Psoas muscle (tissue), 8 donors: ENCODE measurements around the gene ANKRD35. TPM values are rescaled to one million over a fixed set of nuclear protein-coding genes. Genes with fewer than 3 reads are reported as not detected.
A peak's percentile ranks its signal among the peaks of the same experiment; 100 is the strongest.
"Not testable (repeated sequence)": the region's sequence is repeated elsewhere in the genome, so short reads cannot be mapped to it uniquely, and the experiment has no call there.

Experiments used
- ATAC-seq, 4 donors: fragments of 200-7000 bp; cut with Tn5 transposase; one replicate each; pipeline ENCODE4 v1.9.1; 2020; ENCODE audit warnings: moderate library complexity in 3 of 4, mild to moderate bottlenecking in 2 of 4
- DNase-seq, 2 donors: peaks; one replicate each; pipeline ENCODE4 v3.0.0-alpha.2; 2020
- H3K27ac ChIP-seq: fragments of 200-600 bp; one replicate; pipeline ENCODE4 v1.8.0; 2022
- H3K27me3 ChIP-seq, 3 donors: fragments of 200-600 bp in 1 of 3; one replicate each; pipeline versions ENCODE4 v1.6.1 to v1.8.0; 2013 to 2022; ENCODE audit warnings: low read length in 2 of 3, mild to moderate bottlenecking in 2 of 3, moderate library complexity in 1 of 3; ENCODE audit not compliant: insufficient read depth in 3 of 3
- H3K36me3 ChIP-seq, 2 donors: fragments of 200-600 bp in 1 of 2; one replicate each; pipeline versions ENCODE4 v1.6.1 to v1.8.0; 2013 to 2022; ENCODE audit warnings: low read depth in 1 of 2, mild to moderate bottlenecking in 1 of 2, moderate library complexity in 1 of 2; ENCODE audit not compliant: insufficient read depth in 1 of 2
- H3K4me1 ChIP-seq: fragments of 200-600 bp; one replicate; pipeline ENCODE4 v1.8.0; 2022
- H3K4me3 ChIP-seq: fragments of 200-600 bp; one replicate; pipeline ENCODE4 v1.8.0; 2022; ENCODE audit warnings: mild to moderate bottlenecking
- H3K9me3 ChIP-seq: fragments of 200-600 bp; one replicate; pipeline ENCODE4 v1.8.0; 2022
- CTCF ChIP-seq: fragments of 200-600 bp; IDR thresholded peaks from one replicate; pipeline ENCODE4 v1.8.0; 2022; ENCODE audit warnings: antibody characterized with exemption
- WGBS, 3 donors: extraction: QIAGEN DNeasy Blood & Tissue Kit; methylation state at CpG; one replicate each; pipeline versions ENCODE4 v1.1.6 to v1.1.7; 2013; 5-methylcytosine and 5-hydroxymethylcytosine counted together
- intact Hi-C, 2 donors: fragments of 100-400 bp; cut with DNase I; formaldehyde crosslinking; loops; one replicate each; pipeline versions ENCODE4 v1.11.0 to v1.14.2; 2022
- long read RNA-seq, 2 donors: library from polyadenylated mRNA; unstranded; transcript quantifications; one replicate each; pipeline ENCODE4 v2.0.0, GENCODE V29; 2021
- polyA plus RNA-seq, 3 donors: library from polyadenylated mRNA; stranded (reverse); fragments of 200-250 nt; gene quantifications; one replicate each; pipeline ENCODE4 v1.2.3, GENCODE V29; 2013
- total RNA-seq, 4 donors: library from RNA; stranded (reverse); fragmentation: NEBNext Ultra II Directional in 2 of 4; extraction: Animal tissue kit (Norgen Biotek cat#: 25700) in 2 of 4; gene quantifications; one replicate each; pipeline versions ENCODE4 v1.2.1 to v1.2.4, GENCODE V29; 2021 to 2023
- donor health status: healthy with polysubstance abuse.
- donor health status: DM: no; HTN: no; CAD: no; lungs with moderate emphysema.
- donor health status: Bipolar disorder and iron deficiency.
- donor health status: healthy.
- donor health status: DM: yes; HTN: yes; CAD: no.
- donor health status: DM: no; HTN: no; CAD: no.
- donor health status: DM: no; HTN: no; CAD: no.
- donor health status: DM: yes; HTN: yes; CAD: no.

Gene ANKRD35
- total RNA-seq (1 to 10 TPM; 2.6 to 6.0 (median 4.6) TPM), polyA plus RNA-seq (10 to 100 TPM in 1 of 3 donors, 1 to 10 TPM in 2; 3.1 to 16.5 (median 7.8) TPM)
- long read RNA-seq, donor 1, partial matches to known transcripts: 18 of 19 reads
- long read RNA-seq, donor 1, other reads (novel, unspliced or antisense): 0 of 19 reads
- long read RNA-seq, donor 2, partial matches to known transcripts: 37 of 37 reads
- long read RNA-seq, donor 2, other reads (novel, unspliced or antisense): 0 of 37 reads

GRCh38 chr1:145885738-145886287 is at the start of gene ANKRD35:
TSS of gene ANKRD35 (minus strand) at chr1:145885866. CDS start at chr1:145885758, 108 bp downstream.
- peak; percentile 83 to 91 (median 86) for ATAC-seq
- Histone ChIP-seq H3K36me3 (no peaks in the 10 kb centered on the region), H3K4me1 (peaks cover 16% of the 10 kb centered on the region), H3K27me3 (no peaks in the 10 kb centered on the region), H3K9me3 (no peaks in the 10 kb centered on the region), H3K4me3 (peak within 1 kb of the TSS; percentile 88), H3K27ac (peak within 1 kb of the TSS; percentile 3)
- 0 to 1% (median 0%) methylated on average over 33 to 36 of the region's 36 CpGs for WGBS, 3 donors
- no peak for TF ChIP-seq CTCF
- peak; percentile 89 to 92 for DNase-seq
- intact Hi-C loops: loop anchor here in 1 of 2 donors (5.0 kb wide), 1 partner anchor 81 kb away; no protein-coding TSS in a partner anchor

GRCh38 chr1:145932522-145933009 is 46.9 kb upstream of the ANKRD35 start:
- intact Hi-C loops, DNase-seq, H3K27me3 ChIP-seq, H3K9me3 ChIP-seq, ATAC-seq, H3K4me3 ChIP-seq: not testable (repeated sequence)
- Histone ChIP-seq H3K27ac (peak overlapping the region; percentile 68), H3K36me3 (peaks cover 8 to 59% of the 10 kb centered on the region in 2 donors), H3K4me1 (peaks cover 40% of the 10 kb centered on the region)
- WGBS, 3 donors: 62 to 73% (median 65%) methylated on average over 8 to 9 of the region's 9 CpGs

- H3K36me3 ChIP-seq: peaks cover 0 to 42% of the 10 kb centered on the region in 2 donors
- H3K27me3 ChIP-seq: no peaks in the 10 kb centered on the region
- H3K27ac ChIP-seq: peak overlapping the region; percentile 98
- intact Hi-C loops: no loop called here
- no peak for TF ChIP-seq CTCF
- H3K4me1 ChIP-seq: peaks cover 17% of the 10 kb centered on the region
- ATAC-seq (peak in 1 of 4 donors; percentile 13), DNase-seq (no peak)
- WGBS, 3 donors: 55 to 59% (median 57%) methylated on average over 20 of the region's 20 CpGs
- H3K9me3 ChIP-seq: no peaks in the 10 kb centered on the region
- H3K4me3 ChIP-seq: peak overlapping the region; percentile 78
These were observed 42.4 kb upstream of the ANKRD35 start for GRCh38 chr1:145927916-145928643.

- DNase-seq: peak; percentile 91 to 96
- Histone ChIP-seq H3K9me3 (no peaks in the 10 kb centered on the region), H3K36me3 (peaks cover 0 to 42% of the 10 kb centered on the region in 2 donors), H3K27ac (peak within 1 kb of the TSS; percentile 98), H3K4me1 (peaks cover 14% of the 10 kb centered on the region), H3K4me3 (peak within 1 kb of the TSS; percentile 78), H3K27me3 (no peaks in the 10 kb centered on the region)
- intact Hi-C loops: no loop called here
- TF ChIP-seq CTCF: peak; percentile 60
- WGBS, 3 donors: 0 to 1% (median 0%) methylated on average over 41 of the region's 41 CpGs
- peak; percentile 95 to 99 (median 96) for ATAC-seq
These were observed 41.6 kb upstream of the ANKRD35 start, which contains the start of gene RBM8A for GRCh38 chr1:145927063-145927886. TSS of gene RBM8A (minus strand) at chr1:145927484. CDS start at chr1:145927426, 58 bp downstream.
